Astrocyte (in vitro differentiated cells and primary cell): ENCODE results near the gene MAOB. TPM values are rescaled to one million over a fixed set of nuclear protein-coding genes. Genes with fewer than 3 reads are reported as not detected.

ENCODE experiments used
- DNase-seq: peaks from one replicate; pipeline ENCODE4 v3.0.0-alpha.2; 2010; ENCODE audit warnings: low read depth
- FAIRE-seq: peaks from 2 replicates; lab custom pipeline; 2011; peaks lifted over from hg19 to GRCh38; lab: Jason Lieb, UNC
- H2AFZ ChIP-seq: 2 replicates; pipeline ENCODE4 v1.6.0; 2012; ENCODE audit warnings: low read depth, low read length, inconsistent platforms
- H3K27ac ChIP-seq: 2 replicates; pipeline ENCODE4 v1.5.1; 2011; ENCODE audit warnings: low read depth, low read length, inconsistent platforms
- H3K27me3 ChIP-seq: 2 replicates; pipeline ENCODE4 v1.6.0; 2011; ENCODE audit warnings: low read length, inconsistent platforms; ENCODE audit not compliant: insufficient read depth
- H3K36me3 ChIP-seq: 2 replicates; pipeline ENCODE4 v1.5.1; 2011; ENCODE audit warnings: low read length, inconsistent platforms; ENCODE audit not compliant: insufficient read depth
- H3K4me1 ChIP-seq: 2 replicates; pipeline ENCODE4 v1.5.1; 2011; ENCODE audit warnings: low read length, inconsistent platforms; ENCODE audit not compliant: insufficient read depth
- H3K4me2 ChIP-seq: 2 replicates; pipeline ENCODE4 v1.6.0; 2012; ENCODE audit warnings: low read length, inconsistent platforms
- H3K4me3 ChIP-seq: 2 replicates; pipeline ENCODE4 v1.5.1; 2011; ENCODE audit warnings: low read depth, mild to moderate bottlenecking, low read length, inconsistent platforms; ENCODE audit not compliant: insufficient read depth
- H3K79me2 ChIP-seq: 2 replicates; pipeline ENCODE4 v1.6.0; 2012; ENCODE audit warnings: mild to moderate bottlenecking, low read length, inconsistent platforms; ENCODE audit not compliant: insufficient read depth
- H3K9ac ChIP-seq: 2 replicates; pipeline ENCODE4 v1.6.0; 2012; ENCODE audit warnings: mild to moderate bottlenecking, low read length, inconsistent platforms
- H3K9me3 ChIP-seq: 2 replicates; pipeline ENCODE4 v1.5.1; 2012; ENCODE audit warnings: low read depth, mild to moderate bottlenecking, low read length, inconsistent platforms; ENCODE audit not compliant: insufficient read depth
- H4K20me1 ChIP-seq: 2 replicates; pipeline ENCODE4 v1.6.0; 2012; ENCODE audit warnings: low read length, inconsistent platforms; ENCODE audit not compliant: insufficient read depth
- H3K27ac Mint-ChIP-seq: one replicate; pipeline ENCODE4 v1.8.0; 2021; ENCODE audit warnings: mild to moderate bottlenecking, mixed read lengths; ENCODE audit not compliant: unreplicated experiment
- H3K27me3 Mint-ChIP-seq: one replicate; pipeline ENCODE4 v1.8.0; 2021; ENCODE audit warnings: low read depth, mixed read lengths; ENCODE audit not compliant: unreplicated experiment
- H3K36me3 Mint-ChIP-seq: one replicate; pipeline ENCODE4 v1.8.0; 2021; ENCODE audit warnings: low read depth, mixed read lengths; ENCODE audit not compliant: unreplicated experiment
- H3K4me1 Mint-ChIP-seq: one replicate; pipeline ENCODE4 v1.8.0; 2021; ENCODE audit warnings: low read depth, mixed read lengths; ENCODE audit not compliant: unreplicated experiment
- H3K4me3 Mint-ChIP-seq: one replicate; pipeline ENCODE4 v1.8.0; 2021; ENCODE audit warnings: mild to moderate bottlenecking, moderate library complexity, mixed read lengths; ENCODE audit not compliant: unreplicated experiment
- H3K9me3 Mint-ChIP-seq: one replicate; pipeline ENCODE4 v1.8.0; 2021; ENCODE audit warnings: mild to moderate bottlenecking, mixed read lengths; ENCODE audit not compliant: unreplicated experiment
- EZH2 ChIP-seq: IDR thresholded peaks from 2 replicates; pipeline ENCODE4 v1.6.1; 2012; ENCODE audit warnings: mild to moderate bottlenecking, low read length, inconsistent platforms; ENCODE audit not compliant: insufficient read depth
- total RNA-seq: library from RNA; stranded (reverse); gene quantifications from 2 replicates; pipeline ENCODE4 v1.2.1, GENCODE V29; 2021
- TF ChIP-seq, protein P1 (sequence below): IDR thresholded peaks from 2 replicates; pipeline ENCODE4 v1.5.1; 2011; ENCODE audit warnings: low read depth, mild to moderate bottlenecking, inconsistent platforms, low read length, moderate library complexity; ENCODE audit not compliant: insufficient read depth

Gene MAOB
- total RNA-seq, 1 donor from 2014 or later = 0.20 TPM

- FAIRE-seq (peak; percentile 80), DNase-seq (no peak)
- no peak overlapping the region for H3K27ac ChIP-seq
- H3K9me3 Mint-ChIP-seq = no peaks in the 10 kb centered on the region
- H3K9ac ChIP-seq = no peak overlapping the region
- H3K36me3 Mint-ChIP-seq = no peaks in the 10 kb centered on the region
- no peaks in the 10 kb centered on the region for H3K27me3 Mint-ChIP-seq
- H3K27ac Mint-ChIP-seq = no peak overlapping the region
- H4K20me1 ChIP-seq = no peaks in the 10 kb centered on the region
- no peaks in the 10 kb centered on the region for H3K9me3 ChIP-seq
- H3K36me3 ChIP-seq = no peaks in the 10 kb centered on the region
- H3K4me3 ChIP-seq = no peak overlapping the region
- H3K4me1 Mint-ChIP-seq = no peaks in the 10 kb centered on the region
- no peak overlapping the region for H2AFZ ChIP-seq
- no peak overlapping the region for H3K4me3 Mint-ChIP-seq
- no peak for TF ChIP-seq EZH2
- no peaks in the 10 kb centered on the region for H3K79me2 ChIP-seq
- no peaks in the 10 kb centered on the region for H3K4me1 ChIP-seq
- H3K27me3 ChIP-seq = no peaks in the 10 kb centered on the region
- H3K4me2 ChIP-seq = no peak overlapping the region
Observed at GRCh38 chrX:43718081-43718480, 164.2 kb downstream of the MAOB start.

GRCh38 chrX:43717161-43717560, 165.1 kb downstream of the MAOB start:
- TF ChIP-seq, protein P1, sequence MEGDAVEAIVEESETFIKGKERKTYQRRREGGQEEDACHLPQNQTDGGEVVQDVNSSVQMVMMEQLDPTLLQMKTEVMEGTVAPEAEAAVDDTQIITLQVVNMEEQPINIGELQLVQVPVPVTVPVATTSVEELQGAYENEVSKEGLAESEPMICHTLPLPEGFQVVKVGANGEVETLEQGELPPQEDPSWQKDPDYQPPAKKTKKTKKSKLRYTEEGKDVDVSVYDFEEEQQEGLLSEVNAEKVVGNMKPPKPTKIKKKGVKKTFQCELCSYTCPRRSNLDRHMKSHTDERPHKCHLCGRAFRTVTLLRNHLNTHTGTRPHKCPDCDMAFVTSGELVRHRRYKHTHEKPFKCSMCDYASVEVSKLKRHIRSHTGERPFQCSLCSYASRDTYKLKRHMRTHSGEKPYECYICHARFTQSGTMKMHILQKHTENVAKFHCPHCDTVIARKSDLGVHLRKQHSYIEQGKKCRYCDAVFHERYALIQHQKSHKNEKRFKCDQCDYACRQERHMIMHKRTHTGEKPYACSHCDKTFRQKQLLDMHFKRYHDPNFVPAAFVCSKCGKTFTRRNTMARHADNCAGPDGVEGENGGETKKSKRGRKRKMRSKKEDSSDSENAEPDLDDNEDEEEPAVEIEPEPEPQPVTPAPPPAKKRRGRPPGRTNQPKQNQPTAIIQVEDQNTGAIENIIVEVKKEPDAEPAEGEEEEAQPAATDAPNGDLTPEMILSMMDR = no peak
- TF ChIP-seq EZH2 = no peak
- Histone ChIP-seq H3K79me2 (no peaks in the 10 kb centered on the region), H3K9me3 (no peaks in the 10 kb centered on the region), H3K27ac (no peak overlapping the region), H3K36me3 (no peaks in the 10 kb centered on the region), H3K4me2 (no peak overlapping the region), H3K4me3 (no peak overlapping the region), H4K20me1 (no peaks in the 10 kb centered on the region), H3K4me1 (no peaks in the 10 kb centered on the region), H3K27me3 (no peaks in the 10 kb centered on the region), H2AFZ (no peak overlapping the region), H3K9ac (no peak overlapping the region)
- Mint-ChIP-seq H3K4me3 (no peak overlapping the region), H3K27me3 (no peaks in the 10 kb centered on the region), H3K4me1 (no peaks in the 10 kb centered on the region), H3K27ac (no peak overlapping the region), H3K36me3 (no peaks in the 10 kb centered on the region), H3K9me3 (no peaks in the 10 kb centered on the region)
- FAIRE-seq (peak; percentile 41), DNase-seq (no peak)

GRCh38 chrX:43716696-43717095, 165.6 kb downstream of the MAOB start:
- Histone ChIP-seq H3K4me1 (no peaks in the 10 kb centered on the region), H3K27ac (no peak overlapping the region), H2AFZ (no peak overlapping the region), H3K9me3 (no peaks in the 10 kb centered on the region), H3K4me2 (no peak overlapping the region), H3K27me3 (no peaks in the 10 kb centered on the region), H4K20me1 (no peaks in the 10 kb centered on the region), H3K9ac (no peak overlapping the region), H3K36me3 (no peaks in the 10 kb centered on the region), H3K4me3 (no peak overlapping the region), H3K79me2 (no peaks in the 10 kb centered on the region)
- Mint-ChIP-seq H3K4me3 (no peak overlapping the region), H3K9me3 (no peaks in the 10 kb centered on the region), H3K4me1 (no peaks in the 10 kb centered on the region), H3K27me3 (no peaks in the 10 kb centered on the region), H3K36me3 (no peaks in the 10 kb centered on the region), H3K27ac (no peak overlapping the region)
- no peak for DNase-seq
- no peak for TF ChIP-seq EZH2
- TF ChIP-seq, protein P1 = no peak
- no peak for FAIRE-seq

Other genes starting within 250 kb of the MAOB start
- 1.8 and 2.5 TPM in 2 replicates for gene MAOA, start 226.2 kb downstream of the MAOB start, total RNA-seq
- gene NDP, start 90.9 kb upstream of the MAOB start, total RNA-seq = not detected in 2 replicates